Gastroesophageal sphincter (tissue), 3 donors: ENCODE results near the gene FKTN.

Experiments
- CTCF ChIP-seq, 4 experiments: fragments of 200-600 bp in 2 of 4; fragments of 450-650 bp in 2 of 4; sonication (generic) in 1 of 4; IDR thresholded peaks; one replicate each; pipeline ENCODE4 v1.5.1; 2017 to 2019; ENCODE audit warnings: antibody characterized with exemption in 4 of 4, mild to moderate bottlenecking in 2 of 4, moderate library complexity in 2 of 4
- EP300 ChIP-seq: sonication (generic); formaldehyde crosslinking; IDR thresholded peaks from one replicate; pipeline ENCODE4 v1.6.1; 2017; ENCODE audit warnings: antibody characterized with exemption, mild to moderate bottlenecking

GRCh38 chr9:105510024-105510423 is 47.9 kb upstream of the FKTN start:
- TF ChIP-seq CTCF (IDR thresholded peaks at IDR 0.05) (no peak), EP300 (no peak)
